AG04450 (cell line): Measurements from ENCODE around the gene ZCCHC3. TPM values are rescaled to one million over a fixed set of nuclear protein-coding genes. Genes with fewer than 3 reads are reported as not detected.

Experiments
- CTCF ChIA-PET: fragments of 300-600, 350-600 bp; formaldehyde crosslinking; extraction: SDS; loops from one replicate; lab custom pipeline; 2022; ENCODE audit warnings: antibody characterized with exemption, inconsistent platforms; lab: Charles Lee
- POLR2A ChIA-PET: fragments of 350-600 bp; formaldehyde crosslinking; extraction: SDS; loops from one replicate; lab custom pipeline; 2021; ENCODE audit warnings: antibody characterized with exemption, inconsistent platforms; lab: Yijun Ruan, JAX
- DNase-seq: peaks from one replicate; pipeline ENCODE4 v3.0.0-alpha.2; 2011; ENCODE audit warnings: low read depth, low spot score
- H3K27ac ChIP-seq: one replicate; pipeline ENCODE4 v1.5.1; 2012; ENCODE audit warnings: low read depth, low read length, control low read depth
- H3K27me3 ChIP-seq: one replicate; pipeline ENCODE4 v1.6.0; 2012; ENCODE audit warnings: low read length; ENCODE audit not compliant: control insufficient read depth, insufficient read depth
- H3K4me3 ChIP-seq: 2 replicates; pipeline ENCODE4 v1.5.1; 2011; ENCODE audit warnings: mild to moderate bottlenecking, low read depth, low read length, control low read depth
- H3K9me3 ChIP-seq: 2 replicates; pipeline ENCODE4 v1.5.1; 2012; ENCODE audit warnings: low read length; ENCODE audit not compliant: control insufficient read depth, insufficient read depth
- CTCF ChIP-seq: IDR thresholded peaks from 2 replicates; pipeline ENCODE4 v1.5.1; 2011; ENCODE audit warnings: low read depth, low read length, control low read depth, inconsistent platforms
- polyA plus RNA-seq: library from polyadenylated mRNA; depleted of rRNA; stranded (reverse); fragments of >200 nt; gene quantifications from 2 replicates; pipeline ENCODE4 v1.2.3, GENCODE V29; 2011

ZCCHC3 gene
- polyA plus RNA-seq, 1 experiment: 15.4 TPM

GRCh38 chr20:313948-314347 lies 16.6 kb downstream of the ZCCHC3 start:
- ChIA-PET CTCF (interaction anchor here (1.1 kb wide), 1 partner anchor 40 kb away, joined by 3 read pairs; no protein-coding TSS in a partner anchor), POLR2A (interaction anchor here (3.2 kb wide), 1 partner anchor 11 kb away, joined by 13 read pairs; the partner anchor contains the start of gene SOX12)
- no peak for TF ChIP-seq CTCF
- Histone ChIP-seq H3K9me3 (no peaks in the 10 kb centered on the region), H3K4me3 (no peak overlapping the region), H3K27ac (peak overlapping the region; percentile 31), H3K27me3 (no peaks in the 10 kb centered on the region)
- DNase-seq: no peak

- POLR2A ChIA-PET: interaction anchor here (0.7 to 1.0 kb wide), 2 partner anchors 12 to 18 kb away, joined by 4 to 7 read pairs; no protein-coding TSS in a partner anchor
- Histone ChIP-seq H3K27ac (peak overlapping the region; percentile 80), H3K4me3 (no peak overlapping the region), H3K9me3 (no peaks in the 10 kb centered on the region), H3K27me3 (no peaks in the 10 kb centered on the region)
- no peak for DNase-seq
- CTCF ChIA-PET: interaction anchor here (0.6 kb wide), 1 partner anchor 14 kb away, joined by 3 read pairs; no protein-coding TSS in a partner anchor
- TF ChIP-seq CTCF: no peak
These were observed 19.1 kb downstream of the ZCCHC3 start for GRCh38 chr20:316316-317068.

GRCh38 chr20:324177-325044 lies 27.0 kb downstream of the ZCCHC3 start:
- Histone ChIP-seq H3K4me3 (peak overlapping the region; percentile 80), H3K9me3 (no peaks in the 10 kb centered on the region), H3K27me3 (no peaks in the 10 kb centered on the region), H3K27ac (peak overlapping the region; percentile 86)
- DNase-seq: no peak
- CTCF ChIA-PET: interaction anchor here (0.7 to 2.2 kb wide), 7 partner anchors 9 to 161 kb away, joined by 3 to 8 read pairs (median 3); no protein-coding TSS in a partner anchor
- TF ChIP-seq CTCF: peak; percentile 56
- POLR2A ChIA-PET: interaction anchor here (1.0 to 2.7 kb wide), 5 partner anchors 11 to 70 kb away, joined by 3 to 17 read pairs (median 9); partner anchors contain the start of gene ZCCHC3

GRCh38 chr20:325045-325888 lies 27.9 kb downstream of the ZCCHC3 start, which contains the start of gene SOX12:
TSS of gene SOX12 (plus strand) at chr20:325552. CDS start at chr20:325925, 373 bp downstream.
- Histone ChIP-seq H3K4me3 (peak within 1 kb of the TSS; percentile 90), H3K27me3 (no peaks in the 10 kb centered on the region), H3K27ac (peak within 1 kb of the TSS; percentile 65), H3K9me3 (no peaks in the 10 kb centered on the region)
- CTCF ChIA-PET: interaction anchor here (0.6 to 2.2 kb wide), 4 partner anchors 10 to 61 kb away, joined by 3 to 8 read pairs (median 6); no protein-coding TSS in a partner anchor
- DNase-seq: no peak
- POLR2A ChIA-PET: interaction anchor here (0.7 to 2.7 kb wide), 7 partner anchors 12 to 70 kb away, joined by 3 to 17 read pairs (median 5); partner anchors contain the start of gene ZCCHC3
- TF ChIP-seq CTCF: no peak
